Measurements from ENCODE around the gene ZNF384.
"Not testable (repeated sequence)": the region's sequence is repeated elsewhere in the genome, so short reads cannot be mapped to it uniquely, and the experiment has no call there.

The ZNF384 gene

DNA sequence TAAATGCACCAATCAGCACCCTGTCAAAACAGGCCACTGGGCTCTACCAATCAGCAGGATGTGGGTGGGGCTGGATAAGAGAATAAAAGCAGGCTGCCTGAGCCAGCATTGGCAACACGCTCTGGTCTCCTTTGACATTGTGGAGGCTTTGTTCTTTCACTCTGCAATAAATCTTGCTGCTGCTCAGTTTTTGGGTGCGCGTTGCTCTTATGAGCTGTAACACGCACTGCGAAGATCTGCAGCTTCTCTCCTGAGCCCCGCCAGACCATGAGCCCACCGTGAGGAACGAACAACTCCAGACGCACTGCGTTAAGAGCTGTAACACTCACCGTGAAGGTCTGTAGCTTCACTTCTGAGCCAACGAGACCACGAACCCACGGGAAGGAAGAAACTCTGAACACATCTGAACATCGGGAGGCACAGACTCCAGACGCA lies 19.8 kb upstream of the ZNF384 start:
- no peak for DNase-seq (ENCODE audit: low read depth)
- TF ChIP-seq, protein P1, sequence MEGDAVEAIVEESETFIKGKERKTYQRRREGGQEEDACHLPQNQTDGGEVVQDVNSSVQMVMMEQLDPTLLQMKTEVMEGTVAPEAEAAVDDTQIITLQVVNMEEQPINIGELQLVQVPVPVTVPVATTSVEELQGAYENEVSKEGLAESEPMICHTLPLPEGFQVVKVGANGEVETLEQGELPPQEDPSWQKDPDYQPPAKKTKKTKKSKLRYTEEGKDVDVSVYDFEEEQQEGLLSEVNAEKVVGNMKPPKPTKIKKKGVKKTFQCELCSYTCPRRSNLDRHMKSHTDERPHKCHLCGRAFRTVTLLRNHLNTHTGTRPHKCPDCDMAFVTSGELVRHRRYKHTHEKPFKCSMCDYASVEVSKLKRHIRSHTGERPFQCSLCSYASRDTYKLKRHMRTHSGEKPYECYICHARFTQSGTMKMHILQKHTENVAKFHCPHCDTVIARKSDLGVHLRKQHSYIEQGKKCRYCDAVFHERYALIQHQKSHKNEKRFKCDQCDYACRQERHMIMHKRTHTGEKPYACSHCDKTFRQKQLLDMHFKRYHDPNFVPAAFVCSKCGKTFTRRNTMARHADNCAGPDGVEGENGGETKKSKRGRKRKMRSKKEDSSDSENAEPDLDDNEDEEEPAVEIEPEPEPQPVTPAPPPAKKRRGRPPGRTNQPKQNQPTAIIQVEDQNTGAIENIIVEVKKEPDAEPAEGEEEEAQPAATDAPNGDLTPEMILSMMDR (IDR thresholded peaks at IDR 0.05; ENCODE audit: control insufficient read depth, insufficient read depth, low read depth, low read length, missing control alignments): no peak
- no peak overlapping the region for H3K4me3 ChIP-seq (ENCODE audit: control insufficient read depth, low read depth, low read length)

DNA sequence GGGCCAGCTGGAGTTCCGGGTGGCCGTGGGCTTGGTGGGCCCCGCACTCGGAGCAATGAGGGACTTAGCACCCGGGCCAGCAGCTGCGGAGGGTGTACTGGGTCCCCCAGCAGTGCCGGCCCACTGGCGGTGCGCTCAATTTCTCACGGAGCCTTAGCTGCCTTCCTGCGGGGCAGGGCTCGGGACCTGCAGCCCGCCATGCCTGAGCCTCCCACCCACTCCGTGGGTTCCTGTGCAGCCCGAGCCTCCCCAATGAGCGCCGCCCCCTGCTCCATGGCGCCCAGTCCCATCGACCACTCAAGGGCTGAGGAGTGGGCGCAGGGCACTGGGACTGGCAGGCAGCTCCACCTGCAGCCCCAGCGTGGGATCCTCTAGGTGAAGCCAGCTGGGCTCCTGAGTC lies 19.2 kb upstream of the ZNF384 start:
- not testable (repeated sequence) for DNase-seq (ENCODE audit: low read depth); H3K4me3 ChIP-seq (ENCODE audit: control insufficient read depth, low read depth, low read length)

GRCh38 chr12:6703631-6704030 lies 14.5 kb upstream of the ZNF384 start:
- TF ChIP-seq, protein P1 (IDR thresholded peaks at IDR 0.05; ENCODE audit: control insufficient read depth, insufficient read depth, low read depth, low read length, missing control alignments): no peak
- DNase-seq (ENCODE audit: low read depth): no peak
- H3K4me3 ChIP-seq (ENCODE audit: control insufficient read depth, low read depth, low read length): no peak overlapping the region

- TF ChIP-seq, protein P1 (IDR thresholded peaks at IDR 0.05; ENCODE audit: control insufficient read depth, insufficient read depth, low read depth, low read length, missing control alignments): no peak
- H3K4me3 ChIP-seq (ENCODE audit: control insufficient read depth, low read depth, low read length): peak overlapping the region; percentile 55
- DNase-seq (ENCODE audit: low read depth): no peak
Observed at GRCh38 chr12:6701078-6701768, 12.0 kb upstream of the ZNF384 start.

- H3K4me3 ChIP-seq (ENCODE audit: control insufficient read depth, low read depth, low read length): peak within 1 kb of the TSS; percentile 55
- TF ChIP-seq, protein P1 (IDR thresholded peaks at IDR 0.05; ENCODE audit: control insufficient read depth, insufficient read depth, low read depth, low read length, missing control alignments): no peak
- DNase-seq (ENCODE audit: low read depth): no peak
Observed at GRCh38 chr12:6700646-6701051, 11.5 kb upstream of the ZNF384 start, which contains the start of gene PIANP. Gene PIANP (minus strand): TSS chr12:6700815. CDS start chr12:6698061, 2,754 bp downstream.

DNA sequence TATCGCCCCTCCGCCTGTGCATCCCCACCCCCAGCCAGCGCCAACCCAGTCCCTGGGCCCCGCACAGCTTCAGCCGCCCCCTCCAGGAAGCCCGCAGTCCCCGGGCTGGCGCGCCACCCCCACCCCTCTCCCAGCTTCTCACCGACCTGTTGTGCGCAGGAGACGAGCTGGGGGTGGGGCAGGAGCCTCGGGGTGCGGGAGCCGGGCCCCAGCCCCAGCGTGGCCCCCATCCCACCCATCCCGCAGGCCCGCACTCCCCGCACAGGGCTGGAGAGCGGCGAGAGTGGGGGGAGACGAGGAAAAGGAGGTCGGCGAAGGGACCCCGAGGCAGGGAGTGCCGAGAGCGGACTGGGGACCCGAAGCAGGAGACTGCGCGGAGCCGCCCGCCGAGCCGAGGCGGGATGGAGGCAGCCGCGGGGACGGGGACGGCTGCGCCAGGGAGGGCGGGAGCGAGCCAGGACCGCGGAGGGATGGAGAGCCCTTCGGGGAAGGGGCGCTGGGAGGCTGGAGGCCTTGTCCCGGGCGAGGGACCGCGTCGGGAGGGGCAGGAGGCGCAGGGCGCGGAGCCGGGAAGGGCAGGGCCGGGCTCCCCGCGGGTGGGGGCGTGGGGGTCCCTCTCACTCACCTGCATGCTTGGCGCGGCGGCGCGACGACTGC lies 10.9 kb upstream of the ZNF384 start:
- TF ChIP-seq, protein P1 (IDR thresholded peaks at IDR 0.05; ENCODE audit: control insufficient read depth, insufficient read depth, low read depth, low read length, missing control alignments): no peak
- peak overlapping the region; percentile 48 for H3K4me3 ChIP-seq (ENCODE audit: control insufficient read depth, low read depth, low read length)
- DNase-seq (ENCODE audit: low read depth): no peak

GRCh38 chr12:6699259-6699988 lies 10.2 kb upstream of the ZNF384 start:
- TF ChIP-seq, protein P1 (IDR thresholded peaks at IDR 0.05; ENCODE audit: control insufficient read depth, insufficient read depth, low read depth, low read length, missing control alignments): no peak
- peak overlapping the region; percentile 48 for H3K4me3 ChIP-seq (ENCODE audit: control insufficient read depth, low read depth, low read length)
- DNase-seq (ENCODE audit: low read depth): no peak

Data from AG09309 (cell line).